Vagina (tissue), 2 donors: ENCODE data around the gene RBM20. TPM values are rescaled to one million over a fixed set of nuclear protein-coding genes. Genes with fewer than 3 reads are reported as not detected.
"Not testable (repeated sequence)": the region's sequence is repeated elsewhere in the genome, so short reads cannot be mapped to it uniquely, and the experiment has no call there.

ENCODE experiments used
- DNase-seq, 2 donors: peaks; one replicate each; pipeline ENCODE4 v3.0.0-alpha.2; 2017; ENCODE audit errors: extremely low spot score in 2 of 2
- H3K27ac ChIP-seq: fragments of 200-600 bp; sonication (generic); one replicate; pipeline ENCODE4 v1.5.1; 2019
- H3K27me3 ChIP-seq: fragments of 200-600 bp; sonication (generic); one replicate; pipeline ENCODE4 v1.5.1; 2019
- H3K36me3 ChIP-seq, 2 donors: fragments of 200-600 bp; sonication (generic); one replicate each; pipeline ENCODE4 v1.5.1; 2017 to 2019
- H3K4me1 ChIP-seq: fragments of 200-600 bp; sonication (generic); one replicate; pipeline ENCODE4 v1.5.1; 2019
- H3K4me3 ChIP-seq, 2 donors: fragments of 200-600 bp; sonication (generic); 1 replicate in 1 of 2; 2 replicates in 1 of 2; pipeline ENCODE4 v1.5.1; 2016 to 2019
- H3K9me3 ChIP-seq: fragments of 200-600 bp; sonication (generic); one replicate; pipeline ENCODE4 v1.5.1; 2019
- CTCF ChIP-seq, 3 experiments: fragments of 450-650 bp in 2 of 3; fragments of 200-600 bp in 1 of 3; sonication (generic) in 1 of 3; IDR thresholded peaks; one replicate each; pipeline ENCODE4 v1.5.1; 2017 to 2019; ENCODE audit warnings: antibody characterized with exemption in 3 of 3, mild to moderate bottlenecking in 2 of 3, moderate library complexity in 2 of 3
- POLR2A ChIP-seq, 2 donors: fragments of 450-650 bp; IDR thresholded peaks; one replicate each; pipeline ENCODE4 v1.6.1; 2017; ENCODE audit warnings: antibody characterized with exemption in 2 of 2, mild to moderate bottlenecking in 2 of 2, moderate library complexity in 2 of 2
- POLR2AphosphoS5 ChIP-seq, 2 donors: sonication (generic); formaldehyde crosslinking; IDR thresholded peaks; one replicate each; pipeline ENCODE4 v1.9.0; 2017; ENCODE audit warnings: antibody characterized with exemption in 2 of 2, mild to moderate bottlenecking in 2 of 2, low read depth in 1 of 2; ENCODE audit not compliant: insufficient read depth in 1 of 2
- intact Hi-C: fragments of 100-400 bp; cut with DNase I; formaldehyde crosslinking; loops from one replicate; pipeline ENCODE4 v1.15.1; 2023
- total RNA-seq: library from RNA; depleted of rRNA; stranded (reverse); fragments of >200 nt; gene quantifications from one replicate; pipeline ENCODE4 v1.2.3, GENCODE V29; 2016

RBM20 gene
- total RNA-seq, 1 donor from 2014 or later: 5.2 TPM

- no peaks in the 10 kb centered on the region for H3K4me1 ChIP-seq
Observed at GRCh38 chr10:110617425-110618229, 26.5 kb upstream of the RBM20 start.

GRCh38 chr10:110618230-110618610 lies 25.9 kb upstream of the RBM20 start:
- intact Hi-C loops: no loop called here
- TF ChIP-seq POLR2AphosphoS5 (IDR thresholded peaks at IDR 0.05; ENCODE audit: insufficient read depth in 1 of 2, low read depth in 1 of 2) (no peak), CTCF (IDR thresholded peaks at IDR 0.05) (no peak), POLR2A (IDR thresholded peaks at IDR 0.05) (no peak)

More at GRCh38 chr10:110617425-110618229, 26.5 kb upstream of the RBM20 start:
- no peak for DNase-seq
- intact Hi-C loops: no loop called here
- TF ChIP-seq POLR2AphosphoS5 (IDR thresholded peaks at IDR 0.05; ENCODE audit: insufficient read depth in 1 of 2, low read depth in 1 of 2) (no peak), CTCF (IDR thresholded peaks at IDR 0.05) (no peak), POLR2A (IDR thresholded peaks at IDR 0.05) (no peak)
- Histone ChIP-seq H3K9me3 (no peaks in the 10 kb centered on the region), H3K27me3 (no peaks in the 10 kb centered on the region), H3K4me3 (no peak overlapping the region), H3K36me3 (no peaks in the 10 kb centered on the region), H3K27ac (no peak overlapping the region)

DNA sequence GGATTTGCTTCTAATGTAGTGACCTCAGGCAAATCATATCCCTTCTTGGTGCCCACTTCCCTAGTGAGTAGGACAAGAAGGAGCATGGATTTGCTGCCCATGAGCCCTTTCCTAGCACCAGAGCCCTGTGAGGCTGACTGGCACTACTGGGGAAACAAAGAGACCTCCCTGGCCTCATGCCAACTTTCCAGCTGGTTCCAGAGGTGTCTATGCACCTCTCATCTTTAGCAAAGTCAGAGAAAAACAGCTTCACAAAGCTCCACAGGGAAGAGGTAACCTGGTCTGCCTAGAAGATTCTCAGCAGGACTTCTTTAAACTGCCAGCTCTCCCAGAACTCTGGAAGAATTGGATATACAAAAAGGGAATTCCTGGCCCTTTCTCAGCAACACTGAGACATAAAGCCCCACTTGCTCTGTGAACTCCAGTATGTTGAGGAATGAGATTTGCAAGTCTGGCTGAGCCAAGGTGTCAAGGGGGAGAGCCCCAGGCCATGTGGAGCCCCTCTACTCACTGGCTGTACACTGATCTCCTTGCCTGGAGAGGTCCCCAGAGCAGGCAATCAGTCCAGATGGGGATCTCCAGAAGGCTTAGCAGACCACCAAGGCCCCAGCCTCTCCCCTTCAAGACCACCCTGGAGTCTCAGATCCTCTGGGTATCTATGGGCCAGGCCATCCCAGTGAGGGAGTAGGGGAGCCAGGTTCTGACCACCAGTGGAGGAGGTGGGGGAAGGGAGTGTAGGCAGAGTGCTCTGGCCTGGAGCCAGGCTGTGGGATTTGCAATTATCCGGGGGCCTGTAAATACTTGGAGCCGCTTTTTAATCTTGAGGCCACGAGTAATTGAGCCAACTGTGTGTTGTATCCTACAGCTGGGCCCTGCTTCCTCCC lies 24.4 kb upstream of the RBM20 start:
- Histone ChIP-seq H3K9me3 (no peaks in the 10 kb centered on the region), H3K27ac (no peak overlapping the region), H3K36me3 (no peaks in the 10 kb centered on the region), H3K4me3 (no peak overlapping the region), H3K4me1 (no peaks in the 10 kb centered on the region), H3K27me3 (no peaks in the 10 kb centered on the region)
- TF ChIP-seq CTCF (IDR thresholded peaks at IDR 0.05) (no peak), POLR2AphosphoS5 (IDR thresholded peaks at IDR 0.05; ENCODE audit: insufficient read depth in 1 of 2, low read depth in 1 of 2) (no peak), POLR2A (IDR thresholded peaks at IDR 0.05) (no peak)
- DNase-seq: no peak
- intact Hi-C loops: no loop called here

More at GRCh38 chr10:110618230-110618610, 25.9 kb upstream of the RBM20 start:
- Histone ChIP-seq H3K36me3 (no peaks in the 10 kb centered on the region), H3K27me3 (no peaks in the 10 kb centered on the region), H3K27ac (no peak overlapping the region), H3K9me3 (no peaks in the 10 kb centered on the region), H3K4me1 (no peaks in the 10 kb centered on the region), H3K4me3 (no peak overlapping the region)
- no peak for DNase-seq

GRCh38 chr10:110620398-110620719 lies 23.8 kb upstream of the RBM20 start:
- H3K4me1 ChIP-seq: no peaks in the 10 kb centered on the region
- no peak overlapping the region for H3K27ac ChIP-seq
- H3K36me3 ChIP-seq: no peaks in the 10 kb centered on the region
- intact Hi-C loops: no loop called here
- no peak for TF ChIP-seq CTCF (IDR thresholded peaks at IDR 0.05)
- DNase-seq: no peak
- no peak overlapping the region for H3K4me3 ChIP-seq
- H3K27me3 ChIP-seq: no peaks in the 10 kb centered on the region
- H3K9me3 ChIP-seq: no peaks in the 10 kb centered on the region

DNA sequence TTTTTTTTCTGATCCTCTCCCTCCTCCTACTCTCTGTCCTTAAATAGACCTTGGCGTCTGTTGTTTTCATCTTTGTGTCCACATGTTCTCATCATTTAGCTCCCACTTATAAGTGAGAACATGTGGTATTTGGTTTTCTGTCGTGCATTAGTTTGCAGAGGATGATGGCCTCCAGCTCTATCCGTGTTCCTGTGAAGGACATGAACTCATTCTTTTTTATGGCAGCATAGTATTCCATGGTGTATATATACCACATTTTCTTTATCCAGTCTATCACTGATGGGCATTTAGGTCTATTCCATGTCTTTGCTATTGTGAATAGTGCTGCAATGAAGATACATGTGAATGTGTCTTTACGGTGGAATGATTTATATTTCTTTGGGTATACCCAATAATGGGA lies 20.8 kb upstream of the RBM20 start:
- H3K4me1 ChIP-seq, H3K4me3 ChIP-seq, H3K36me3 ChIP-seq, DNase-seq, H3K27ac ChIP-seq, H3K27me3 ChIP-seq, intact Hi-C loops, H3K9me3 ChIP-seq: not testable (repeated sequence)
